ENCODE results near the gene TP63. TPM values are rescaled to one million over a fixed set of nuclear protein-coding genes. Genes with fewer than 3 reads are reported as not detected.
"Not testable (repeated sequence)": the region's sequence is repeated elsewhere in the genome, so short reads cannot be mapped to it uniquely, and the experiment has no call there.

The TP63 gene
- total RNA-seq, 1 donor from 2014 or later, result not detected

DNA sequence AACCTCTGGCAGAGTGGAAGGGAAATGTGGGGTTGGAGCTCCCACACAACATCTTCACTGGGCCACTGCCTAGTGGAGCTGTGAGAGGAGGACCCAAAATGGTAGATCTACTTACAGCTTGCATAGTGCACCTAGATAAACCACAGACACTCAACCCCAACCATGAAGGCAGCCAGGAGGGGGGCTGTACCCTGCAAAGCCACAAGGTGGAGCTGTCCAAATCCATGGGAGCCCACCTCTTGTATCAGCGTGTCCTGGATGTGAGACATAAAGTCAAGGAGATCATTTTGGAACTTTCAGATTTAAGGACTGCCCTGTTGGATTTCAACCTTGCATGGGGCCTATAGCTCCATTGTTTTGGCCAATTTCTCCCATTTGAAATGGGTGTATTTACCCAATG lies 20.9 kb downstream of the TP63 start:
- intact Hi-C loops (cut with DNase I), result no loop called here
- H3K4me3 ChIP-seq, result no peak overlapping the region
- H3K36me3 ChIP-seq, result no peaks in the 10 kb centered on the region
- no peak overlapping the region for H3K27ac ChIP-seq
- H3K27me3 ChIP-seq, result no peaks in the 10 kb centered on the region
- H3K9me3 ChIP-seq, result peaks cover 0 to 6% of the 10 kb centered on the region in 2 donors
- DNase-seq (ENCODE audit: low spot score in 2 of 2), result no peak
- TF ChIP-seq, protein P1, sequence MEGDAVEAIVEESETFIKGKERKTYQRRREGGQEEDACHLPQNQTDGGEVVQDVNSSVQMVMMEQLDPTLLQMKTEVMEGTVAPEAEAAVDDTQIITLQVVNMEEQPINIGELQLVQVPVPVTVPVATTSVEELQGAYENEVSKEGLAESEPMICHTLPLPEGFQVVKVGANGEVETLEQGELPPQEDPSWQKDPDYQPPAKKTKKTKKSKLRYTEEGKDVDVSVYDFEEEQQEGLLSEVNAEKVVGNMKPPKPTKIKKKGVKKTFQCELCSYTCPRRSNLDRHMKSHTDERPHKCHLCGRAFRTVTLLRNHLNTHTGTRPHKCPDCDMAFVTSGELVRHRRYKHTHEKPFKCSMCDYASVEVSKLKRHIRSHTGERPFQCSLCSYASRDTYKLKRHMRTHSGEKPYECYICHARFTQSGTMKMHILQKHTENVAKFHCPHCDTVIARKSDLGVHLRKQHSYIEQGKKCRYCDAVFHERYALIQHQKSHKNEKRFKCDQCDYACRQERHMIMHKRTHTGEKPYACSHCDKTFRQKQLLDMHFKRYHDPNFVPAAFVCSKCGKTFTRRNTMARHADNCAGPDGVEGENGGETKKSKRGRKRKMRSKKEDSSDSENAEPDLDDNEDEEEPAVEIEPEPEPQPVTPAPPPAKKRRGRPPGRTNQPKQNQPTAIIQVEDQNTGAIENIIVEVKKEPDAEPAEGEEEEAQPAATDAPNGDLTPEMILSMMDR (IDR thresholded peaks at IDR 0.05), result no peak
- H3K4me1 ChIP-seq, result no peaks in the 10 kb centered on the region

DNA sequence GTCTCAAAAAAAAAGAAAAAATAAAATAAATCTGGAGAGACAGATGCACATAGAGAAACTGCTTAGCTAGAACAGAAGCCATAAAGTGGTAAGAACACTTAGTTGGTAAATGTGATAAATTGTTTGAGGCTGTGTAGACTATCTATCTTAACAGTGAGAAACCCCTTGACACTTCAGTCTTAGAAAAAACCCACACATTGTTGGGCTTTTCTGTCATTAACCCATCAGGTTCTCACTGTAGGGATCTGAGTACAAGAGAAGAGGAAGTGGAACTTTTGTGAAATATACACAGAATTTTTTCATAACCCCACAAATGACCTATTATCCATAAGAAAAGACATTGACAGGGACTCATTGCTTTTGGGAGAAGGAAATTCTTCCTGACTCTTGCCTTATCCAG lies 24.4 kb downstream of the TP63 start:
- no peak for DNase-seq (ENCODE audit: low spot score in 2 of 2)
- Histone ChIP-seq H3K4me3 (no peak overlapping the region), H3K4me1 (no peaks in the 10 kb centered on the region), H3K36me3 (no peaks in the 10 kb centered on the region), H3K9me3 (peaks cover 0 to 6% of the 10 kb centered on the region in 2 donors), H3K27ac (no peak overlapping the region), H3K27me3 (no peaks in the 10 kb centered on the region)
- intact Hi-C loops (cut with DNase I), result no loop called here
- TF ChIP-seq, protein P1 (IDR thresholded peaks at IDR 0.05), result no peak

DNA sequence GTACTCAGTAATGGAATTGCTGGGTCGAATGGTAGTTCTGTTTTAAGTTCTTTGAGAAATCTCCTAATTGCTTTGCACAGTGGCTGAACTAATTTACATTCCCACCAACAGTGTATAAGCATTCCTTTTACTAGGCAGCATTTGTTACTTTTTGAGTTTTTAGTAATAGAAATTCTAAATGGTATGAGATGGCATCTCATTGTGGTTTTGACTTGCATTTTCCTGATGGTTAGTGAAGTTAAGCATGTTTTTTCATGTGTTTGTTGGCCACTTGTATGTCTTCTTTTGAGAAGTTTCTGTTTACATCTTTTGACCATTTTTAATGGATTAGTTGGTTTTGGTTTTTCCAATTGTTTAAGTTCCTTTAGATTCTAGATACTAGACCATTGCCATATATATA lies 28.4 kb downstream of the TP63 start:
- no peaks in the 10 kb centered on the region for H3K27me3 ChIP-seq
- intact Hi-C loops (cut with DNase I), result no loop called here
- no peak overlapping the region for H3K27ac ChIP-seq
- H3K9me3 ChIP-seq, result peaks cover 0 to 6% of the 10 kb centered on the region in 2 donors
- DNase-seq (ENCODE audit: low spot score in 2 of 2), result no peak
- H3K4me1 ChIP-seq, result no peaks in the 10 kb centered on the region
- H3K36me3 ChIP-seq, result no peaks in the 10 kb centered on the region
- H3K4me3 ChIP-seq, result no peak overlapping the region
- TF ChIP-seq, protein P1 (IDR thresholded peaks at IDR 0.05), result no peak

DNA sequence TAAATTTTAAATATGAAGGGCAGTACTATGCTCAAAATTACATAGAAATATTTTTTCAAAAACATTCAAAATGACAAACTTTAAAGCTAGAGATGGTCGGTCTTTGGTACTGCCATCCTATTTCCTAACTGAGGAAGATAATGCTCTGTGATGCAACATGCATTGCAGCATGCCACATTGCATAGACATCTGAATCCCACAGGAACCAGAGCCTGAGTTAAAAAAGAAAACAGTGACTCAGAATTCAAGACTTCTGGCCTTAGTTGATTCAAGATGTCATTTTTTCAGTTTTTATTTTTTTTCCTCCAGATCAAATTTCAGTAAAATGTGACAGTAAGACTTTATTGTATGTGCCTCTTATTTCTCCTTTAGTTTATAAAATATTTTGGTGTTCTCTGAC lies 33.1 kb downstream of the TP63 start:
- H3K27me3 ChIP-seq, result no peaks in the 10 kb centered on the region
- H3K36me3 ChIP-seq, result no peaks in the 10 kb centered on the region
- TF ChIP-seq, protein P1 (IDR thresholded peaks at IDR 0.05), result no peak
- no peak overlapping the region for H3K27ac ChIP-seq
- DNase-seq (ENCODE audit: low spot score in 2 of 2), result no peak
- H3K4me3 ChIP-seq, result no peak overlapping the region
- H3K4me1 ChIP-seq, result no peaks in the 10 kb centered on the region
- H3K9me3 ChIP-seq, result no peaks in the 10 kb centered on the region
- intact Hi-C loops (cut with DNase I), result no loop called here

DNA sequence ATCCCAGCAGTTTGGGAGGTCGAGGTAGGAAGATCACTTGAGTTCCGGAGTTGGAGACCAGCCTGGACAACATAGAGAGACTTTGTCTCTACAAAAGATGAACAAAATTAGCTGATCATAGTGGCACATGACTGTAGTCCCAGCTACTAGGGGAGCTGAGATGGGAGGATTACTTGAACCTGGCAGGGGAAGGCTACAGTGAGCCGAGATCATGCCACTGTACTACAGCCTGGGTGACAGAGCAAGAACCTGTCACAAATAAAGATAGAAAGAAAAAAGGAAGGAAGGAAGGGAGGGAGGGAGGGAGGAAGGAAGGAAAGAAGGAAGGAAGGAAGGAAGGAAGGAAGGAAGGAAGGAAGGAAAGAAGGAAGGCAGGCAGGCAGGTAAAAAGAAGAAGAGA lies 41.2 kb downstream of the TP63 start:
- intact Hi-C loops (cut with DNase I); H3K27ac ChIP-seq; H3K36me3 ChIP-seq; H3K4me3 ChIP-seq; H3K4me1 ChIP-seq; H3K9me3 ChIP-seq; DNase-seq (ENCODE audit: low spot score in 2 of 2); H3K27me3 ChIP-seq: not testable (repeated sequence)

DNA sequence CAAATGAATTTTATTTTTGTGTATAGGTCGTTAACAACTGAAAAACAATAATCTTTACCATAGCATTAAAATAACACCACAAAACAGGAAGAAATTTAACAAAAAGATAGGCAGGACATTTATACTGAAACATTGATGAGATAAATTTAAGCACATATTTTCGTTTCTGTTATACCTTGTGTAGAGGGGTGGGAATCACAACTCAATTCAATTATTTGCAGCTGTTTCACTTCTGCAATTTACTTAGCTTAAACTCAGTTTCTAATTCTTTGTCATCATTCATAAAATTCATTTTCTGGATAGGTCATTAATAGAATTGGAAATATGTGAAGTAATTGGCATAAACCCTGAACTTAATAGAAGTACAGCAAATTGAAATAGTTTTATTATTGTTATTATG lies 42.3 kb downstream of the TP63 start:
- TF ChIP-seq, protein P1 (IDR thresholded peaks at IDR 0.05), result no peak
- intact Hi-C loops (cut with DNase I), result no loop called here
- H3K27me3 ChIP-seq, result no peaks in the 10 kb centered on the region

More for the DNA sequence above, 42.3 kb downstream of the TP63 start:
- H3K36me3 ChIP-seq, result no peaks in the 10 kb centered on the region
- H3K4me3 ChIP-seq, result no peak overlapping the region
- no peaks in the 10 kb centered on the region for H3K4me1 ChIP-seq
- DNase-seq (ENCODE audit: low spot score in 2 of 2), result no peak
- no peak overlapping the region for H3K27ac ChIP-seq
- no peaks in the 10 kb centered on the region for H3K9me3 ChIP-seq

All from ascending aorta (tissue), 2 donors.